ENCODE data around the gene RIC3.

- TF ChIP-seq CTCF (IDR thresholded peaks at IDR 0.05) (no peak), POLR2A (IDR thresholded peaks at IDR 0.05) (no peak)
Measured at GRCh38 chr11:8194956-8195355, 26.1 kb upstream of the RIC3 start.
